ENCODE measurements around the gene PILRB.
"Not testable (repeated sequence)": the region's sequence is repeated elsewhere in the genome, so short reads cannot be mapped to it uniquely, and the experiment has no call there.

The PILRB gene

GRCh38 chr7:100358027-100358856, at the start of gene PILRB:
TSS of gene PILRB (plus strand) at chr7:100358117. CDS start at chr7:100358303, 186 bp downstream.
- H3K27me3 Mint-ChIP-seq: no peaks in the 10 kb centered on the region
- peaks cover 98% of the 10 kb centered on the region for H3K36me3 Mint-ChIP-seq (ENCODE audit: low read depth)
- DNase-seq: no peak
- H3K4me3 Mint-ChIP-seq: no peak within 1 kb of the TSS
- no peaks in the 10 kb centered on the region for H3K9me3 Mint-ChIP-seq
- H3K4me1 Mint-ChIP-seq (ENCODE audit: low read depth): peaks cover 14% of the 10 kb centered on the region
- peak within 1 kb of the TSS; percentile 76 for H3K27ac Mint-ChIP-seq

GRCh38 chr7:100318329-100318728, 39.6 kb upstream of the PILRB start:
- H3K4me1 Mint-ChIP-seq (ENCODE audit: low read depth); H3K27me3 Mint-ChIP-seq; H3K4me3 Mint-ChIP-seq; DNase-seq; H3K9me3 Mint-ChIP-seq: not testable (repeated sequence)
- Mint-ChIP-seq H3K36me3 (ENCODE audit: low read depth) (peaks cover 31% of the 10 kb centered on the region), H3K27ac (peak overlapping the region; percentile 89)

- DNase-seq; H3K9me3 Mint-ChIP-seq; H3K27me3 Mint-ChIP-seq; H3K4me1 Mint-ChIP-seq (ENCODE audit: low read depth); H3K27ac Mint-ChIP-seq; H3K4me3 Mint-ChIP-seq: not testable (repeated sequence)
- H3K36me3 Mint-ChIP-seq (ENCODE audit: low read depth): peaks cover 55% of the 10 kb centered on the region
Measured at GRCh38 chr7:100321648-100322047, 36.3 kb upstream of the PILRB start.

GRCh38 chr7:100324194-100324593, 33.7 kb upstream of the PILRB start:
- H3K36me3 Mint-ChIP-seq (ENCODE audit: low read depth): peaks cover 66% of the 10 kb centered on the region
- H3K9me3 Mint-ChIP-seq; H3K4me3 Mint-ChIP-seq; H3K4me1 Mint-ChIP-seq (ENCODE audit: low read depth); H3K27me3 Mint-ChIP-seq; DNase-seq: not testable (repeated sequence)
- peak overlapping the region; percentile 11 for H3K27ac Mint-ChIP-seq

GRCh38 chr7:100325671-100326070, 32.2 kb upstream of the PILRB start:
- not testable (repeated sequence) for H3K27me3 Mint-ChIP-seq; H3K9me3 Mint-ChIP-seq; H3K27ac Mint-ChIP-seq; H3K4me3 Mint-ChIP-seq; DNase-seq; H3K4me1 Mint-ChIP-seq (ENCODE audit: low read depth)
- peaks cover 60% of the 10 kb centered on the region for H3K36me3 Mint-ChIP-seq (ENCODE audit: low read depth)

- H3K9me3 Mint-ChIP-seq; H3K4me3 Mint-ChIP-seq; H3K4me1 Mint-ChIP-seq (ENCODE audit: low read depth); H3K27ac Mint-ChIP-seq; H3K27me3 Mint-ChIP-seq; DNase-seq: not testable (repeated sequence)
- peaks cover 60% of the 10 kb centered on the region for H3K36me3 Mint-ChIP-seq (ENCODE audit: low read depth)
Measured at GRCh38 chr7:100326914-100327313, 31.0 kb upstream of the PILRB start.

- peaks cover 48% of the 10 kb centered on the region for H3K36me3 Mint-ChIP-seq (ENCODE audit: low read depth)
- H3K27me3 Mint-ChIP-seq, H3K9me3 Mint-ChIP-seq: not testable (repeated sequence)
- peak overlapping the region; percentile 97 for H3K27ac Mint-ChIP-seq
- H3K4me1 Mint-ChIP-seq (ENCODE audit: low read depth): peaks cover 29% of the 10 kb centered on the region
- H3K4me3 Mint-ChIP-seq: peak overlapping the region; percentile 92
- peak; percentile 88 for DNase-seq
Measured at GRCh38 chr7:100335566-100336466, 22.1 kb upstream of the PILRB start.

GRCh38 chr7:100338083-100338696, 19.7 kb upstream of the PILRB start:
- DNase-seq, H3K9me3 Mint-ChIP-seq, H3K27me3 Mint-ChIP-seq: not testable (repeated sequence)
- H3K4me1 Mint-ChIP-seq (ENCODE audit: low read depth): peaks cover 46% of the 10 kb centered on the region
- H3K27ac Mint-ChIP-seq: peak overlapping the region; percentile 86
- H3K4me3 Mint-ChIP-seq: peak overlapping the region; percentile 70
- H3K36me3 Mint-ChIP-seq (ENCODE audit: low read depth): peaks cover 63% of the 10 kb centered on the region

GRCh38 chr7:100341286-100341685, 16.6 kb upstream of the PILRB start:
- not testable (repeated sequence) for DNase-seq, H3K9me3 Mint-ChIP-seq, H3K4me3 Mint-ChIP-seq, H3K27me3 Mint-ChIP-seq
- Mint-ChIP-seq H3K27ac (peak overlapping the region; percentile 68), H3K36me3 (ENCODE audit: low read depth) (peaks cover 74% of the 10 kb centered on the region), H3K4me1 (ENCODE audit: low read depth) (peaks cover 59% of the 10 kb centered on the region)

GRCh38 chr7:100342765-100343164, 15.2 kb upstream of the PILRB start:
- Mint-ChIP-seq H3K27me3 (no peaks in the 10 kb centered on the region), H3K4me3 (no peak overlapping the region), H3K9me3 (no peaks in the 10 kb centered on the region), H3K4me1 (ENCODE audit: low read depth) (peaks cover 61% of the 10 kb centered on the region), H3K27ac (peak overlapping the region; percentile 31), H3K36me3 (ENCODE audit: low read depth) (peaks cover 83% of the 10 kb centered on the region)
- no peak for DNase-seq

GRCh38 chr7:100344124-100344559, 13.8 kb upstream of the PILRB start:
- peak overlapping the region; percentile 95 for H3K27ac Mint-ChIP-seq
- not testable (repeated sequence) for H3K9me3 Mint-ChIP-seq, DNase-seq, H3K27me3 Mint-ChIP-seq
- H3K4me1 Mint-ChIP-seq (ENCODE audit: low read depth): peaks cover 52% of the 10 kb centered on the region
- H3K36me3 Mint-ChIP-seq (ENCODE audit: low read depth): peaks cover 85% of the 10 kb centered on the region
- peak overlapping the region; percentile 58 for H3K4me3 Mint-ChIP-seq

- Mint-ChIP-seq H3K4me3 (peak overlapping the region; percentile 58), H3K27ac (peak overlapping the region; percentile 95), H3K36me3 (ENCODE audit: low read depth) (peaks cover 85% of the 10 kb centered on the region), H3K4me1 (ENCODE audit: low read depth) (peaks cover 48% of the 10 kb centered on the region)
- H3K9me3 Mint-ChIP-seq, H3K27me3 Mint-ChIP-seq: not testable (repeated sequence)
- peak; percentile 70 for DNase-seq
Measured at GRCh38 chr7:100344560-100345287, 13.2 kb upstream of the PILRB start.

- peaks cover 87% of the 10 kb centered on the region for H3K36me3 Mint-ChIP-seq (ENCODE audit: low read depth)
- H3K4me1 Mint-ChIP-seq (ENCODE audit: low read depth): peaks cover 49% of the 10 kb centered on the region
- not testable (repeated sequence) for H3K9me3 Mint-ChIP-seq, H3K27me3 Mint-ChIP-seq, H3K4me3 Mint-ChIP-seq
- peak overlapping the region; percentile 95 for H3K27ac Mint-ChIP-seq
- peak; percentile 70 for DNase-seq
Measured at GRCh38 chr7:100345288-100345672, 12.6 kb upstream of the PILRB start.

GRCh38 chr7:100346921-100347320, 11.0 kb upstream of the PILRB start:
- no peak overlapping the region for H3K4me3 Mint-ChIP-seq
- H3K36me3 Mint-ChIP-seq (ENCODE audit: low read depth): peaks cover 87% of the 10 kb centered on the region
- no peak for DNase-seq
- H3K4me1 Mint-ChIP-seq (ENCODE audit: low read depth): peaks cover 54% of the 10 kb centered on the region
- peak overlapping the region; percentile 59 for H3K27ac Mint-ChIP-seq
- H3K27me3 Mint-ChIP-seq: no peaks in the 10 kb centered on the region
- H3K9me3 Mint-ChIP-seq: no peaks in the 10 kb centered on the region

All from activated T-cell treated with anti-CD3 and anti-CD28 coated beads, Interleukin-2, amount 50 U/mL, for 24 hours (primary cell).